HepG2 (cell line): ENCODE data around the gene RBM19. TPM values are rescaled to one million over a fixed set of nuclear protein-coding genes. Genes with fewer than 3 reads are reported as not detected.

Source experiments
- ATAC-seq: fragments of 200-7000 bp; cut with Tn5 transposase; 3 replicates; pipeline ENCODE4 v1.9.1; 2020; ENCODE audit warnings: mild to moderate bottlenecking, moderate library complexity
- BruUV-seq: library from RNA; stranded (reverse); fragments of 400-500 nt; replicated peaks from 2 replicates; lab custom pipeline; 2021; lab: Mats Ljungman, UMichigan
- CTCF ChIA-PET: fragments of 300-600 bp; formaldehyde crosslinking; extraction: SDS; loops from one replicate; lab custom pipeline; 2021; ENCODE audit warnings: low total read pairs, inconsistent platforms, low intra/inter-chr PET ratio; lab: Yijun Ruan, JAX
- POLR2A ChIA-PET: fragments of 350-600 bp; sonication (Branson Sonifier 250); formaldehyde crosslinking; loops from one replicate; lab custom pipeline; 2020; ENCODE audit warnings: antibody characterized with exemption, inconsistent platforms; lab: Yijun Ruan, JAX
- DNase-seq: peaks from one replicate; pipeline ENCODE4 v3.0.0-alpha.2; 2015; ENCODE audit warnings: low spot score
- FAIRE-seq: peaks from 3 replicates; lab custom pipeline; 2011; peaks lifted over from hg19 to GRCh38; lab: Jason Lieb, UNC
- H2AFZ ChIP-seq: one replicate; pipeline ENCODE4 v1.6.1; 2011; ENCODE audit warnings: low read length, inconsistent platforms
- H3K27ac ChIP-seq: fragments of 300-600 bp; 3 replicates; pipeline ENCODE4 v1.8.0; 2011; ENCODE audit warnings: mixed run types, mild to moderate bottlenecking, mixed read lengths, low read length, inconsistent platforms; ENCODE audit not compliant: insufficient read depth; ENCODE audit errors: extremely low read length
- H3K27me3 ChIP-seq, 2 experiments: fragments of 200-600 bp in 1 of 2; 2 replicates in 1 of 2; 3 replicates in 1 of 2; pipeline versions ENCODE4 v1.6.0 to v1.8.0; 2011; ENCODE audit warnings: low read length in 2 of 2, mild to moderate bottlenecking in 2 of 2, moderate library complexity in 2 of 2, inconsistent platforms in 1 of 2; ENCODE audit not compliant: insufficient read depth in 2 of 2, control insufficient read depth in 1 of 2
- H3K36me3 ChIP-seq, 2 experiments: fragments of 200-600 bp in 1 of 2; replicated peaks in 1 of 2; 2 replicates in 1 of 2; 3 replicates in 1 of 2; pipeline versions ENCODE4 v1.5.1 to v1.8.0; 2011; ENCODE audit warnings: low read length in 2 of 2, inconsistent platforms in 1 of 2; ENCODE audit not compliant: insufficient read depth in 2 of 2, control insufficient read depth in 1 of 2
- H3K4me1 ChIP-seq: 2 replicates; pipeline ENCODE4 v1.5.1; 2012; ENCODE audit warnings: low read length, inconsistent platforms; ENCODE audit not compliant: insufficient read depth
- H3K4me2 ChIP-seq: 2 replicates; pipeline ENCODE4 v1.6.0; 2011; ENCODE audit warnings: low read depth, low read length, inconsistent platforms
- H3K4me3 ChIP-seq, 3 experiments: fragments of 200-600 bp in 1 of 3; sonication (generic), shearing (Covaris generic) in 1 of 3; replicated peaks in 1 of 3; 2 replicates each; pipeline ENCODE4 v1.5.1; 2011 to 2016; ENCODE audit warnings: low read length in 3 of 3, inconsistent platforms in 2 of 3, low read depth in 2 of 3, mild to moderate bottlenecking in 2 of 3, control low read depth in 1 of 3, mixed read lengths in 1 of 3; ENCODE audit not compliant: insufficient read depth in 1 of 3
- H3K79me2 ChIP-seq: one replicate; pipeline ENCODE4 v1.6.1; 2011; ENCODE audit warnings: low read length, inconsistent platforms; ENCODE audit not compliant: insufficient read depth
- H3K9ac ChIP-seq: 2 replicates; pipeline ENCODE4 v1.6.0; 2011; ENCODE audit warnings: mild to moderate bottlenecking, low read depth, low read length, inconsistent platforms; ENCODE audit not compliant: insufficient read depth
- H3K9me3 ChIP-seq: 2 replicates; pipeline ENCODE4 v1.5.1; 2012; ENCODE audit warnings: mild to moderate bottlenecking, low read length
- H4K20me1 ChIP-seq: 2 replicates; pipeline ENCODE4 v1.6.0; 2011; ENCODE audit warnings: inconsistent platforms, mild to moderate bottlenecking, low read length, moderate library complexity; ENCODE audit not compliant: insufficient read depth
- ARNT ChIP-seq: fragments of 450-650 bp; IDR thresholded peaks from 2 replicates; pipeline ENCODE4 v1.6.1; 2017
- E2F1 ChIP-seq: sonication (generic); formaldehyde crosslinking; IDR thresholded peaks from 2 replicates; pipeline ENCODE4 v1.5.0; 2020; ENCODE audit warnings: missing genetic modification reagents
- PATZ1 ChIP-seq: sonication (generic); formaldehyde crosslinking; IDR thresholded peaks from 2 replicates; pipeline ENCODE4 v1.4.0; 2020; ENCODE audit warnings: missing genetic modification reagents
- ZBTB33 ChIP-seq: sonication (generic); formaldehyde crosslinking; IDR thresholded peaks from 2 replicates; pipeline ENCODE4 v1.4.0; 2020; ENCODE audit warnings: missing genetic modification reagents
- ZBTB42 ChIP-seq: sonication (generic); formaldehyde crosslinking; IDR thresholded peaks from 2 replicates; pipeline ENCODE4 v1.5.0; 2020; ENCODE audit warnings: mild to moderate bottlenecking, missing genetic modification reagents
- ZNF350 ChIP-seq: sonication (generic); formaldehyde crosslinking; IDR thresholded peaks from 2 replicates; pipeline ENCODE4 v1.4.0; 2020; ENCODE audit warnings: mild to moderate bottlenecking, low read depth, missing genetic modification reagents, borderline replicate concordance
- ZNF546 ChIP-seq: sonication (generic); formaldehyde crosslinking; conservative IDR thresholded peaks from 2 replicates; pipeline ENCODE4 v1.8.1; 2023; ENCODE audit warnings: mild to moderate bottlenecking, missing genetic modification reagents
- ZNF558 ChIP-seq: sonication (generic); formaldehyde crosslinking; IDR thresholded peaks from 2 replicates; pipeline ENCODE4 v1.9.0; 2022; ENCODE audit warnings: mild to moderate bottlenecking, missing genetic modification reagents, borderline replicate concordance
- ZNF629 ChIP-seq: sonication (generic); formaldehyde crosslinking; conservative IDR thresholded peaks from 2 replicates; pipeline ENCODE4 v1.5.0; 2020; ENCODE audit warnings: missing genetic modification reagents
- WGBS: methylation state at CpG from one replicate; pipeline ENCODE4 v1.1.6; 2017; ENCODE audit warnings: low lambda C conversion rate; 5-methylcytosine and 5-hydroxymethylcytosine counted together
- in situ Hi-C: cut with HindIII; loops from 2 replicates; pipeline ENCODE4 v1.10.0; 2017; ENCODE audit warnings: low pct_unique_long_range_greater_than_20kb; ENCODE audit not compliant: extremely low pct_ligation_motif_present
- intact Hi-C: fragments of 100-400 bp; cut with micrococcal nuclease; formaldehyde crosslinking; loops from one replicate; pipeline ENCODE4 v1.10.0; 2022; ENCODE audit not compliant: unreplicated experiment
- polyA plus RNA-seq, 8 experiments: library from polyadenylated mRNA; depleted of rRNA in 3 of 8; stranded (reverse) in 7 of 8; unstranded in 1 of 8; fragments of >200 nt; fragmentation: Illumina TruSeq in 4 of 8; extraction: Trizol in 4 of 8; gene quantifications; 2 replicates each; pipeline versions ENCODE4 v1.2.1 to v1.2.3, GENCODE V29; 2011 to 2016; ENCODE audit warnings: low read depth in 4 of 8, missing spikeins in 1 of 8, mixed read lengths in 1 of 8; ENCODE audit not compliant: insufficient read depth in 1 of 8
- total RNA-seq, 5 experiments: library from RNA; depleted of rRNA; stranded (reverse); fragments of >200 nt; fragmentation: Illumina TruSeq; extraction: Trizol; gene quantifications; 2 replicates each; pipeline ENCODE4 v1.2.3, GENCODE V29; 2016; ENCODE audit warnings: low read depth in 1 of 5

Gene RBM19
- total and polyA plus RNA-seq, 2 of the 13 experiments (the other 11 are each of a cell fraction or from before 2014, with no cell fraction given) = 19.3 to 32.2 TPM

GRCh38 chr12:113941208-113941486 lies 25.0 kb downstream of the RBM19 start (continued):
- no peak for TF ChIP-seq E2F1 (CRISPR knock-in tag)
- no peak for TF ChIP-seq ZNF350 (CRISPR knock-in tag)
- TF ChIP-seq ZBTB42 = no peak
- no peak for TF ChIP-seq PATZ1
- TF ChIP-seq ZNF558 (CRISPR knock-in tag) = no peak

GRCh38 chr12:113940357-113941207 lies 25.5 kb downstream of the RBM19 start:
- no peak for TF ChIP-seq ARNT
- peak; percentile 17; the same call in 1 of the 2 replicates for TF ChIP-seq ZBTB33 (CRISPR knock-in tag)
- TF ChIP-seq ZNF629 = peak; percentile 77
- no peak for TF ChIP-seq ZNF546 (CRISPR knock-in tag)
- FAIRE-seq (no peak), ATAC-seq (peak; percentile 55), DNase-seq (no peak)
- Histone ChIP-seq H2AFZ (no peak overlapping the region), H3K36me3 (peaks cover 30 to 74% of the 10 kb centered on the region in 2 experiments; a peak in 4 of 5 replicates), H4K20me1 (no peaks in the 10 kb centered on the region), H3K4me1 (no peaks in the 10 kb centered on the region), H3K27ac (no peak overlapping the region), H3K27me3 (no peaks in the 10 kb centered on the region), H3K9me3 (no peaks in the 10 kb centered on the region), H3K9ac (no peak overlapping the region), H3K4me3 (no peak overlapping the region), H3K4me2 (no peak overlapping the region), H3K79me2 (no peaks in the 10 kb centered on the region)
- CTCF ChIA-PET = no interaction called here
- in situ Hi-C loops = no loop called here
- POLR2A ChIA-PET = no interaction called here
- no TSS peak for BruUV-seq
- intact Hi-C loops = no loop called here
- WGBS = 95% methylated on average over 11 of the region's 11 CpGs
